GM12891 (cell line): ENCODE measurements around the gene COX6B2.

ENCODE experiments used
- PAX5 ChIP-seq: IDR thresholded peaks from 2 replicates; pipeline ENCODE4 v1.6.1; 2011; ENCODE audit warnings: low read length, moderate library complexity, mild to moderate bottlenecking; ENCODE audit not compliant: insufficient read depth, severe bottlenecking
- POLR2A ChIP-seq: IDR thresholded peaks from 2 replicates; pipeline ENCODE4 v1.6.1; 2011; ENCODE audit warnings: low read depth, low read length, control low read depth
- POLR2AphosphoS5 ChIP-seq: IDR thresholded peaks from 2 replicates; pipeline ENCODE4 v1.6.1; 2011; ENCODE audit warnings: low read depth, low read length, control low read depth
- POU2F2 ChIP-seq: IDR thresholded peaks from 2 replicates; pipeline ENCODE4 v1.6.1; 2011; ENCODE audit warnings: low read depth, mild to moderate bottlenecking, control low read depth, low read length, moderate library complexity
- SPI1 ChIP-seq: IDR thresholded peaks from 2 replicates; pipeline ENCODE4 v1.6.1; 2011; ENCODE audit warnings: low read depth, low read length, control low read depth
- TAF1 ChIP-seq: IDR thresholded peaks from 2 replicates; pipeline ENCODE4 v1.6.1; 2011; ENCODE audit warnings: low read depth, low read length, control low read depth

DNA sequence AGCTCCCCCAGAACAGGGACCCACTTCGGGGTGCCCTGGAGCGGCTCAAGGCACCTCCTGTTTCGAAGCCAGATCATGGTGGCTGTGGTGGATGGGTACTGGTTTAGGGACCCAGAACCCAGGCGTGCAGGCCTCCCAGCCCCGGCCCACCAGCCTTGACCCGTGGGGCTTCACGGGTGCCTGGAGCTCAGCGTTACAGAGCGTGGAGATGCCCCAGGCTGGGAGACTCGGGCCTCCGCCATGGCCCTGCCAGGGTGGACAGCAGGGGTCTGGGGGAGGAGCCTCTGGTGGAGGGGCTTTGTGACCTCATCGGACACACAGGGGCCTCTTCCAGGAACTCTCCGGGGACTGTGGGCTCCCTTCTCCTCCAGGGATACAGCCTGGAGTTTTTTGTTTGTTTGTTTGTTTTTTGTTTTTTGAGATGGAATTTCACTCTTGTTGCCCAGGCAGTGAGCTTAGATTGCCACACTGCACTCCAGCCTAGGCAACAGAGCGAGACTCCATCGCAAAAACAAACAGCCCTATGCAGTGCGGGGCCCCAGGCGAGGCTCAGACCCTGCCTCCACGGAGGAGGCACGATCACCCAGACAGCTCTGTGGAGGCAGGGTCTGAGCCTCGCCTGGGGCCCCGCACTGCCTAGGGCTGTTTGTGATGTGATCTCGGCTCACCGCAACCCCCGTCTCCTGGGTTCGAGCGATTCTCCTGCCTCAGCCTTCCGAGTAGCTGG is 8.6 kb upstream of the COX6B2 start, which contains the start of gene GARIN5B:
- TF ChIP-seq POLR2AphosphoS5 = no peak
- TF ChIP-seq POLR2A = no peak
- TF ChIP-seq TAF1 = no peak
- no peak for TF ChIP-seq SPI1
- TF ChIP-seq PAX5 = no peak
- TF ChIP-seq POU2F2 = no peak
